Right lobe of liver (tissue), 6 donors: ENCODE measurements around the gene C12orf57. TPM values are rescaled to one million over a fixed set of nuclear protein-coding genes. Genes with fewer than 3 reads are reported as not detected.

ENCODE experiments used
- ATAC-seq, 4 donors: fragments of 200-7000 bp; cut with Tn5 transposase; one replicate each; pipeline ENCODE4 v1.9.1; 2020; ENCODE audit warnings: mild to moderate bottlenecking in 4 of 4, moderate library complexity in 4 of 4
- DNase-seq, 3 donors: peaks; one replicate each; pipeline ENCODE4 v3.0.0-alpha.2; 2020
- H3K27ac ChIP-seq, 3 donors: fragments of 200-600 bp; one replicate each; pipeline ENCODE4 v1.8.0; 2022
- H3K27me3 ChIP-seq, 2 donors: fragments of 200-600 bp; one replicate each; pipeline ENCODE4 v1.8.0; 2022
- H3K36me3 ChIP-seq, 4 donors: fragments of 200-600 bp; sonication (generic) in 1 of 4; one replicate each; pipeline versions ENCODE4 v1.5.1 to v1.8.0; 2017 to 2022; ENCODE audit warnings: control low read depth in 1 of 4
- H3K4me1 ChIP-seq, 4 donors: fragments of 200-600 bp; sonication (generic) in 1 of 4; one replicate each; pipeline versions ENCODE4 v1.5.1 to v1.8.0; 2017 to 2022; ENCODE audit warnings: control low read depth in 1 of 4
- H3K4me3 ChIP-seq, 3 donors: fragments of 200-600 bp; one replicate each; pipeline ENCODE4 v1.8.0; 2022
- H3K9me3 ChIP-seq, 4 donors: fragments of 200-600 bp; sonication (generic) in 1 of 4; one replicate each; pipeline versions ENCODE4 v1.5.1 to v1.8.0; 2017 to 2022; ENCODE audit warnings: control low read depth in 1 of 4
- CTCF ChIP-seq, 4 donors: fragments of 200-600 bp in 3 of 4; fragments of 450-650 bp in 1 of 4; IDR thresholded peaks; one replicate each; pipeline versions ENCODE4 v1.5.1 to v1.8.0; 2016 to 2022; ENCODE audit warnings: antibody characterized with exemption in 4 of 4, mild to moderate bottlenecking in 2 of 4
- POLR2A ChIP-seq: fragments of 450-650 bp; IDR thresholded peaks from one replicate; pipeline ENCODE4 v1.6.1; 2017; ENCODE audit warnings: antibody characterized with exemption, mild to moderate bottlenecking
- WGBS: methylation state at CpG from one replicate; pipeline ENCODE4 v1.1.6; 2018; ENCODE audit warnings: low coverage, low lambda C conversion rate; ENCODE audit not compliant: insufficient coverage; ENCODE audit errors: missing lambda C conversion rate; 5-methylcytosine and 5-hydroxymethylcytosine counted together
- intact Hi-C, 2 donors: fragments of 100-400 bp; cut with DNase I; formaldehyde crosslinking; loops; one replicate each; pipeline versions ENCODE4 v1.11.2 to v1.14.1; 2022
- total RNA-seq, 6 experiments: library from RNA; depleted of rRNA in 2 of 6; stranded (reverse); fragments of >200 nt in 2 of 6; fragmentation: NEBNext Ultra II Directional in 3 of 6; extraction: Animal tissue kit (Norgen Biotek cat#: 25700) in 3 of 6; gene quantifications; one replicate each; pipeline versions ENCODE4 v1.1.0 to v1.2.4, GENCODE V29; 2016 to 2023
- donor health status: DM: no; HTN: yes; CAD: no.
- donor health status: DM: no; HTN: no; CAD: no.
- donor health status: DM: no; HTN: no; CAD: no.
- donor health status: DM: no; HTN: yes; CAD: no.
- donor health status: DM: no; HTN: yes; CAD: no.

C12orf57 gene
- total RNA-seq, 6 experiments from 2014 or later, result 47.6 to 189 (median 70.5) TPM

GRCh38 chr12:6899837-6900519 lies 43.8 kb upstream of the C12orf57 start:
- Histone ChIP-seq H3K27me3 (no peaks in the 10 kb centered on the region), H3K36me3 (no peaks in the 10 kb centered on the region), H3K27ac (no peak overlapping the region), H3K4me3 (no peak overlapping the region), H3K4me1 (no peaks in the 10 kb centered on the region), H3K9me3 (no peaks in the 10 kb centered on the region)
- no peak for TF ChIP-seq POLR2A
- TF ChIP-seq CTCF (IDR thresholded peaks at IDR 0.05), result no peak
- ATAC-seq, result peak in 3 of 4 donors; percentile 32 to 44 (median 36)
- peak in 1 of 3 donors; percentile 52 for DNase-seq
- intact Hi-C loops, result no loop called here
- WGBS, result 42% methylated on average over 8 of the region's 10 CpGs

- H3K4me3 ChIP-seq, result no peak overlapping the region
- no peaks in the 10 kb centered on the region for H3K36me3 ChIP-seq
These were observed 41.4 kb upstream of the C12orf57 start for GRCh38 chr12:6902448-6902847.

GRCh38 chr12:6903722-6904121 lies 40.1 kb upstream of the C12orf57 start:
- Histone ChIP-seq H3K27ac (no peak overlapping the region), H3K9me3 (no peaks in the 10 kb centered on the region), H3K4me3 (no peak overlapping the region), H3K4me1 (no peaks in the 10 kb centered on the region), H3K36me3 (no peaks in the 10 kb centered on the region), H3K27me3 (no peaks in the 10 kb centered on the region)
- DNase-seq, result no peak
- ATAC-seq, result no peak
- intact Hi-C loops, result no loop called here
- WGBS, result 92% methylated on average over 1 of the region's 1 CpG
- TF ChIP-seq CTCF (IDR thresholded peaks at IDR 0.05) (no peak), POLR2A (no peak)

More at GRCh38 chr12:6902448-6902847, 41.4 kb upstream of the C12orf57 start:
- WGBS, result 57% methylated on average over 4 of the region's 4 CpGs
- Histone ChIP-seq H3K9me3 (no peaks in the 10 kb centered on the region), H3K27ac (no peak overlapping the region), H3K27me3 (no peaks in the 10 kb centered on the region), H3K4me1 (no peaks in the 10 kb centered on the region)
- ATAC-seq (no peak), DNase-seq (no peak)
- intact Hi-C loops, result no loop called here
- TF ChIP-seq CTCF (IDR thresholded peaks at IDR 0.05), result no peak

GRCh38 chr12:6904280-6905276 lies 39.2 kb upstream of the C12orf57 start, which contains the start of gene LRRC23:
LRRC23 (plus strand) TSS chr12:6904822; CDS start chr12:6905634, 812 bp downstream.
- Histone ChIP-seq H3K27ac (peak within 1 kb of the TSS in 2 of 3 donors; percentile 27 to 35), H3K36me3 (no peaks in the 10 kb centered on the region), H3K9me3 (no peaks in the 10 kb centered on the region), H3K27me3 (no peaks in the 10 kb centered on the region), H3K4me3 (peak within 1 kb of the TSS; percentile 48 to 65 (median 59)), H3K4me1 (no peaks in the 10 kb centered on the region)
- DNase-seq (peak; percentile 96 to 99 (median 98)), ATAC-seq (peak; percentile 97 to 98 (median 98))
- 5% methylated on average over 34 of the region's 34 CpGs for WGBS
- intact Hi-C loops, result no loop called here
- TF ChIP-seq CTCF (IDR thresholded peaks at IDR 0.05), result no peak
- no peak for TF ChIP-seq POLR2A
